ENCODE results near the gene EQTN. TPM values are rescaled to one million over a fixed set of nuclear protein-coding genes. Genes with fewer than 3 reads are reported as not detected.

EQTN gene
- total RNA-seq: not detected in 2 replicates

DNA sequence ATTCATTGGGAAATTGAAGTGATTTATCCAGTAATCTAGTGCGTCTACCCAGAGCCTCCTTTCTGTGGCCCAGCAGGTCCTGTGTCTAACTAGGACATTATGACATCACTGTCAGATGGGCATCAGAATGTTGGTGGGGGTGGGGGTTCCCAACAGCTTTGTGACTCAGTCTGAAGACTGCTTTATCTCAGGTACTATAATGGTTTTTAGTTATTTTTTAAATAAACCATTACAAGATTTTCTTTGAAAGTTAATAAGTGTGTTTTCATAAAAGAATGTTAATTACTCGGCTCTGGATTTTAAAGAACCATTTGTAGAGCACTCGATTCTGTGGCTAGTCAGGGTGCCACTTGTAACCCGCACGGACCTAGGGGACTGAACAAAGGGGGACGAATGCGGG lies at the start of gene EQTN:
Gene EQTN, minus strand, starts transcription at position 101 of the 400 bp plus-strand sequence. Its CDS starts 95 bp downstream, at position 6.

Other genes with a start within 250 kb of the EQTN start
- gene TEK, start 187.9 kb downstream of the EQTN start, total RNA-seq: 1.2 TPM in 2 replicates
- not detected in 2 replicates for gene IFNK, start 227.1 kb upstream of the EQTN start, total RNA-seq
- 0.06 and 0.15 TPM in 2 replicates for gene MOB3B, start 232.7 kb upstream of the EQTN start, total RNA-seq

Measured in cardiac ventricle fibroblast (primary cell).